Measurements from ENCODE around the gene MAST3. TPM values are rescaled to one million over a fixed set of nuclear protein-coding genes. Genes with fewer than 3 reads are reported as not detected.
A peak's percentile ranks its signal among the peaks of the same experiment; 100 is the strongest.
"Not testable (repeated sequence)": the region's sequence is repeated elsewhere in the genome, so short reads cannot be mapped to it uniquely, and the experiment has no call there.

MAST3 gene
- total RNA-seq, 2 experiments from 2014 or later = 17.4 to 20.1 TPM

DNA sequence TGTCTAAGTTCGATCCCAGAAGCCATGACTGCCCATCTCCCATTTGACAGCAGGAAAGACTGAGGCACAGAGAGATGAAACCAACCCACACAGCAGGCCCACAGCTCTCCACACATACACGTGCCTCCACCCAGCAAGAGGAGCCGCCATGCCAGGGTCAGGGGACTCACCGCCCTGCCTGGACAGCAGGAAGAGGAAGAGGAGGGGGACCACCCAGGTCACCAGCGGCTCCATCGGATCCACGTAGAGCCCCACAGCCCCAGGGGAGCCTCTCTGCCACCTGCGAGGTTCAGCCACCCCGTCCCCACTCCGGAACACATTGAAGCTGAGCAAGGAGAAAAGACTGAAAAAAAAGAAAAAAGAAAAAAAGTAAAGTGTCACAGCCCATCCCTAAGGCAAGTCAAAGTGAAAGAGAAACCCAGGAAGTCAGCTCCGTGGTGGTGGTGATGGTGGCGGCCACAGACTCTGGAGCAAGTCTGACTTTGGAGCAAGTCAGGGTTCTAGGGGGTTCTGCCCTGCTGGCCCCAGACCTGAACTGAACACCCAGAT is 10.9 kb upstream of the MAST3 start, which contains the start of gene IL12RB1:
IL12RB1 (minus strand) TSS at position 345 of the 549 bp plus-strand sequence; CDS start at position 234, 111 bp downstream.
- H3K27ac Mint-ChIP-seq = peak within 1 kb of the TSS; percentile 93
- no peaks in the 10 kb centered on the region for H3K9me3 Mint-ChIP-seq (ENCODE audit: low read depth)
- intact Hi-C loops (cut with DNase I, micrococcal nuclease) = no loop called here
- ATAC-seq (peak; percentile 43), DNase-seq (peak; percentile 82)
- POLR2A ChIA-PET = interaction anchor here (0.7 to 1.2 kb wide), 3 partner anchors 16 to 529 kb away, joined by 3 to 5 read pairs (median 3); no protein-coding TSS in a partner anchor
- H3K36me3 Mint-ChIP-seq (ENCODE audit: low read depth) = peaks cover 11% of the 10 kb centered on the region
- H3K4me1 Mint-ChIP-seq = peaks cover 74% of the 10 kb centered on the region
- CTCF ChIA-PET = interaction anchor here (0.5 to 1.4 kb wide), 8 partner anchors 11 to 90 kb away, joined by 3 to 6 read pairs (median 3); no protein-coding TSS in a partner anchor
- H3K4me3 Mint-ChIP-seq = peak within 1 kb of the TSS; percentile 83
- no peaks in the 10 kb centered on the region for H3K27me3 Mint-ChIP-seq

- POLR2A ChIA-PET = interaction anchor here (0.6 to 0.7 kb wide), 4 partner anchors 87 to 593 kb away, joined by 3 to 6 read pairs (median 3); no protein-coding TSS in a partner anchor
- H3K36me3 Mint-ChIP-seq (ENCODE audit: low read depth); H3K27me3 Mint-ChIP-seq; H3K9me3 Mint-ChIP-seq (ENCODE audit: low read depth): not testable (repeated sequence)
- DNase-seq (peak; percentile 84), ATAC-seq (peak; percentile 67)
- intact Hi-C loops (cut with DNase I, micrococcal nuclease) = loop anchor here in 1 of 2 experiments (1.0 to 2.0 kb wide), 3 partner anchors 44 to 88 kb away; partner anchors contain the start of gene PIK3R2
- peak overlapping the region; percentile 99 for H3K27ac Mint-ChIP-seq
- H3K4me1 Mint-ChIP-seq = peaks cover 79% of the 10 kb centered on the region
- CTCF ChIA-PET = interaction anchor here (0.6 to 1.3 kb wide), 6 partner anchors 20 to 641 kb away, joined by 3 to 4 read pairs (median 3); no protein-coding TSS in a partner anchor
- peak overlapping the region; percentile 52 for H3K4me3 Mint-ChIP-seq
Observed at GRCh38 chr19:18089096-18089541, 8.5 kb upstream of the MAST3 start.

GRCh38 chr19:18089726-18090125 is 7.9 kb upstream of the MAST3 start:
- H3K9me3 Mint-ChIP-seq (ENCODE audit: low read depth) = no peaks in the 10 kb centered on the region
- ChIA-PET CTCF (interaction anchor here (0.6 to 1.3 kb wide), 3 partner anchors 20 to 258 kb away, joined by 3 to 4 read pairs (median 3); no protein-coding TSS in a partner anchor), POLR2A (interaction anchor here (0.7 kb wide), 1 partner anchor 132 kb away, joined by 3 read pairs; no protein-coding TSS in a partner anchor)
- DNase-seq (peak; percentile 25), ATAC-seq (no peak)
- peaks cover 73% of the 10 kb centered on the region for H3K4me1 Mint-ChIP-seq
- intact Hi-C loops (cut with DNase I, micrococcal nuclease) = loop anchor here in 1 of 2 experiments (1.0 to 5.0 kb wide), 5 partner anchors 44 to 203 kb away; partner anchors contain the start of gene PIK3R2
- H3K27me3 Mint-ChIP-seq = no peaks in the 10 kb centered on the region
- H3K4me3 Mint-ChIP-seq = peak overlapping the region; percentile 52
- H3K36me3 Mint-ChIP-seq (ENCODE audit: low read depth) = no peaks in the 10 kb centered on the region
- peak overlapping the region; percentile 99 for H3K27ac Mint-ChIP-seq

DNA sequence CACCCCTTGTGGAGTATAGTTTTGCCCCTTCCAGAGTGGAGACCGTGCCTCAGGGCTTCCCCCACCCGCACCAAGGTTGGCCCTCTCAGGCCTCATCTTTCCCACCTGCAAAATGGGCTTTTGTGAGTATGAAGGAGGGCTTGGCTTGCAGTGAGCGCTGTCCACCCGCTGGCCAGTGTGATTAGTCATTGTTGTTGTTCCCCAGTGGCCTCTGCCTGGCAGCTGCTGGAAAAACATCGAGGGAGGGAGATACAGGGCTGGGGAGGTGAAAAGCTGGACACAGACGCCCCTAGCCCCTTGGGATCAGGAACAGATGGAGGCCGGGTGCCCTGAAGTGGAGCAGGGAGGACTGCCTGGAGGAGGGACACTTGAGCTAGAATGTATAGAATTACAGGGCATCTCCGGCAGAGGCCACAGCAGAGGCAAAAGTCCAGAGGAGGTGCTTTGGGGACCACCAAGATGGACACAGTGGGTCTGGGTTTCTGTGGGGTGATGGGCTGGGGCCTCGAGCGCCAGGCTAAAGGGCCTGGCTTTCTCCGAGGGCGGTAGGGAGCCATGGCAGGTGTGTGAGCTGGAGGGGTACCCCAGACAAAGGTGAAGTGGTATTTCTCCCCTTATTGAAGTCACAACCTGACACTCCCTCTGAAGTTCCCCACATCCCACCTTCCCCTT is 6.9 kb upstream of the MAST3 start:
- H3K4me3 Mint-ChIP-seq = peak overlapping the region; percentile 57
- no peaks in the 10 kb centered on the region for H3K27me3 Mint-ChIP-seq
- H3K9me3 Mint-ChIP-seq (ENCODE audit: low read depth) = no peaks in the 10 kb centered on the region
- H3K36me3 Mint-ChIP-seq (ENCODE audit: low read depth) = no peaks in the 10 kb centered on the region
- intact Hi-C loops (cut with DNase I, micrococcal nuclease) = loop anchor here in 1 of 2 experiments (2.0 to 5.0 kb wide), 2 partner anchors 142 to 202 kb away; no protein-coding TSS in a partner anchor
- peak; percentile 32 for DNase-seq
- CTCF ChIA-PET = interaction anchor here (0.6 to 2.1 kb wide), 6 partner anchors 18 to 231 kb away, joined by 3 to 6 read pairs (median 4); partner anchors contain the start of genes ARRDC2 and MPV17L2
- H3K4me1 Mint-ChIP-seq = peaks cover 65% of the 10 kb centered on the region
- H3K27ac Mint-ChIP-seq = peak overlapping the region; percentile 99
- ATAC-seq = no peak
- POLR2A ChIA-PET = interaction anchor here (1.3 kb wide), 1 partner anchor 18 kb away, joined by 4 read pairs; no protein-coding TSS in a partner anchor

DNA sequence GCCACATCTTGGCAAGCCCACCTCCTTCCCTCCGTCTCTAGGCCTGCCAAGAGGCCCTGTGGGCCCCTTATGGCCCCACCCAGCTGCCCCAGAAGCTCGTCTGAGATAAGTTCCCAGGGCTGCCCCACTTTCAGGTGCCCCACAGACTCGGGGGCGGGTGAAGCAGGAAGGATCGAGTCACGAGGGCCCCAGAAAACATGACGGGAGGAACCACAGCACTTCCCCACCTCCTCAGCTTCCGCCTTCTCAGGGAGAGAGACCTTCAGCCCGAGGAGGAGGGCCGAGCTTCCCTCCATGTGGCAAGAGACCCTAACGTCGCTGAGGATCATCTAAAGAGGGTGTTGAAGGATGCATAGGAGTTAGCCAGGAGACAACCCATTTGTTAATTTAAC is 6.4 kb upstream of the MAST3 start:
- ATAC-seq = peak; percentile 73
- H3K9me3 Mint-ChIP-seq (ENCODE audit: low read depth) = no peaks in the 10 kb centered on the region

DNA sequence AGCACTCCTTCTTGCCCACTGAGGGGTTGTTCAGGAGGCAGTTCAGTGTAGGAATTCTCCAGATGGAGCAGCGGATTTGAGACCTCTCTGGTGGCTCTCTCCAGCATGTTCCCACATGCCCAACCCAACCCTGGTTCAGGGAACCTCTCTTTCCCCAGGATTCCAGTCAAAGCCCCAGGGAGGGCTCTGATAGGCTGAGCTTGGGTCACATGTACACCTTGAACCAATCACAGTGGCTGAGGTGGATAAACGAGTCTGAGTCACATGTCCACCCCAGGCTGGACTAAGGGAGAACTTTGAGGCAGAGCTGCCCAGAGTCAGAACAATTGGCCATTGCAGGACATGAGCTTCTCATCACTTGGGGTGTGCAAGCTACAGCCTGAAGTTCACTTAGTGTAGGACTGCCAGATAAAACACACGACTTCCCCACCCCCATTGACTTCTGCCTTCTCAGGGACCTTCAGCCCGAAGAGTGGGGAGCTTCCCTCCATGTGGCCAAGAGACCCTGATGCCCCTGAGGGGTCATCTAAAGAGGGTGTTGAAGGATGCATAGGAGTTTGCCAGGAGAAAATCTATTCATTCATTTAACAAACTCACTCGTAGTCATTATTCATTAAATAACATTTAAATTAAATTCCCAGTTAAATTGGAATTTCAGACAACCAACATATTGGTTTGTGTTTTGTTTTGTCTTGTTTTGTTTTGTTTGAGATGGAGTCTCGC is 4.0 kb upstream of the MAST3 start:
- H3K4me3 Mint-ChIP-seq = no peak overlapping the region
- POLR2A ChIA-PET = interaction anchor here (0.7 kb wide), 1 partner anchor 366 kb away, joined by 3 read pairs; no protein-coding TSS in a partner anchor
- H3K4me1 Mint-ChIP-seq = peaks cover 52% of the 10 kb centered on the region
- ATAC-seq (no peak), DNase-seq (peak; percentile 29)
- no peaks in the 10 kb centered on the region for H3K27me3 Mint-ChIP-seq
- no peak overlapping the region for H3K27ac Mint-ChIP-seq
- no peaks in the 10 kb centered on the region for H3K36me3 Mint-ChIP-seq (ENCODE audit: low read depth)
- CTCF ChIA-PET = interaction anchor here (0.9 kb wide), 1 partner anchor 188 kb away, joined by 3 read pairs; the partner anchor contains the start of gene JUND
- H3K9me3 Mint-ChIP-seq (ENCODE audit: low read depth) = no peaks in the 10 kb centered on the region
- intact Hi-C loops (cut with DNase I, micrococcal nuclease) = loop anchor here in 1 of 2 experiments (5.0 kb wide), 1 partner anchor 199 kb away; no protein-coding TSS in a partner anchor

More for the DNA sequence above, 6.4 kb upstream of the MAST3 start:
- DNase-seq = peak; percentile 92
- POLR2A ChIA-PET = interaction anchor here (1.3 kb wide), 1 partner anchor 18 kb away, joined by 4 read pairs; no protein-coding TSS in a partner anchor
- Mint-ChIP-seq H3K27ac (peak overlapping the region; percentile 99), H3K4me1 (peaks cover 63% of the 10 kb centered on the region), H3K36me3 (ENCODE audit: low read depth) (no peaks in the 10 kb centered on the region), H3K27me3 (no peaks in the 10 kb centered on the region), H3K4me3 (peak overlapping the region; percentile 57)
- intact Hi-C loops (cut with DNase I, micrococcal nuclease) = loop anchor here in 1 of 2 experiments (2.0 to 5.0 kb wide), 2 partner anchors 142 to 201 kb away; no protein-coding TSS in a partner anchor
- CTCF ChIA-PET = interaction anchor here (0.6 to 2.1 kb wide), 6 partner anchors 18 to 231 kb away, joined by 3 to 6 read pairs (median 4); partner anchors contain the start of genes ARRDC2 and MPV17L2

DNA sequence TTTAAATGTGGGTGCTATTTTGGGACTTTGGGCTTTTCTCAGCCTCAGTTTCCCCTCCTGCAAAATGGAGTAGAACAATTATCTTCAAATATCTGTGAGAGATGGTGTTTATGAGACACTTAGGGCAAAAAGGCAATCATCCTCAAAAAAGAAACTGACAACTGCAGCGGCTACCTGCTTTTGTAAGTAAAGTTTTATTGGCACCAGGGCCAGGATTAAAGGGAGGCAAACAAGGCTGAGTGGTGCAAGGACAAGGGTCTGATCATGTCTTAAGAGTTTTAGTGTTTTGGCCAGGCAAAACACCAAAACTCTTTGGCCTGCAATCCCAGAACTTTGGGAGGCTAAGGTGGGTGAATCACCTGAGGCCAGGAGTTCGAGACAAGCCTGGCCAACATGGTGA is 1.3 kb upstream of the MAST3 start:
- Mint-ChIP-seq H3K4me3 (no peak overlapping the region), H3K4me1 (peaks cover 39% of the 10 kb centered on the region), H3K9me3 (ENCODE audit: low read depth) (no peaks in the 10 kb centered on the region), H3K36me3 (ENCODE audit: low read depth) (no peaks in the 10 kb centered on the region), H3K27ac (no peak overlapping the region), H3K27me3 (no peaks in the 10 kb centered on the region)
- ATAC-seq (no peak), DNase-seq (no peak)
- POLR2A ChIA-PET = interaction anchor here (0.6 kb wide), 1 partner anchor 1496 kb away, joined by 3 read pairs; no protein-coding TSS in a partner anchor
- CTCF ChIA-PET = no interaction called here
- intact Hi-C loops (cut with DNase I, micrococcal nuclease) = no loop called here

DNA sequence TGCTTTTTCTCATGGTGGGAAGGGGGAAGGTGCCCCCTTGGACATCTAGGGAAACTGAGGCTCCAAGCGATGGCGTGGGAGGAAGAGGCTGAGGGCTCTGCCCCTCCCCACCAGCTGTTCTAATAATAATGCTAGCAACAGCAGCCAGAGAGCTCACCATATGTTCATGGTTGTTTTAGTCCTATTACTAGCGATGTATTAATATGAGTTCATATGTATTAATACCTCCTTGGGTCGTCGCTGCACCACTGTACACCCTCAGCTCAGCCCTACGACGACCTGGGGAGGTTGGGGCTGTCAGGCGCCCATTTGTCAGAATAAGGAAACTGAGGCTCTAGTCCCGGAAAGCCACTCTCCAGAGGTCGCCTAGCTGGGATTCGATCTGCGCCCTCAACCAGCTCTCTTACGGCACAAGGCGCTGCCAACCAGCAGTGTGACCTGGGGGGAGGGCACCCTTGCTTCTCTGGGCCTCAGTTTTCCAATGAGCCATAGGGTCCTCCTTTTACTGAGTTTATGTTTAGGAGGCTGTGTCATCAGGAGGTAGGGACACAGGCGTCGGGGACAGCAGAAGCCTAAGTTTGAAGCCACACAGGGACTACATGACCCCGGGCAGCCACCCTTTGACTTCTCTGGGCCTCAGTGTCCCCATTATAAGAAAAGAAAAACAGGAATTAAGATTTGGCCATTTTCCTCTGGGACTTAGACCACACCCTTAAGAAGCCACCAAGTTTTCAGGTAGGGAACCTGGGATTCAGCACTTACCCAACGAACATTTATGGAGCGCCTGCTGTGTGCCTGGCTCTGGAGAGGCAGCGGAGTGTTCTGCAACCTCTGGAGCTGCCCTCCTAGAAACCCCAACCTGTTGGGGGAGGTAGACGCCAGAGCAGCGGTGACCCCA is 664 bp downstream of the MAST3 start:
- Mint-ChIP-seq H3K4me3 (peak overlapping the region; percentile 81), H3K27ac (peak overlapping the region; percentile 39), H3K27me3 (no peaks in the 10 kb centered on the region), H3K36me3 (ENCODE audit: low read depth) (no peaks in the 10 kb centered on the region), H3K9me3 (ENCODE audit: low read depth) (no peaks in the 10 kb centered on the region), H3K4me1 (peaks cover 27% of the 10 kb centered on the region)
- POLR2A ChIA-PET = interaction anchor here (0.9 to 1.2 kb wide), 2 partner anchors 21 to 182 kb away, joined by 3 read pairs; no protein-coding TSS in a partner anchor
- intact Hi-C loops (cut with DNase I, micrococcal nuclease) = loop anchor here in 1 of 2 experiments (1.0 kb wide), 3 partner anchors 19 to 225 kb away; partner anchors contain the start of genes LSM4 and RAB3A
- CTCF ChIA-PET = interaction anchor here (0.5 to 1.2 kb wide), 9 partner anchors 12 to 183 kb away, joined by 3 to 4 read pairs (median 3); partner anchors contain the start of gene IL12RB1
- DNase-seq (peak; percentile 32), ATAC-seq (no peak)

GRCh38 chr19:18098891-18099622 is 1.5 kb downstream of the MAST3 start:
- ChIA-PET POLR2A (no interaction called here), CTCF (interaction anchor here (0.6 to 1.2 kb wide), 4 partner anchors 11 to 240 kb away, joined by 3 to 5 read pairs (median 4); partner anchors contain the start of genes IL12RB1 and RPL18A)
- Mint-ChIP-seq H3K36me3 (ENCODE audit: low read depth) (no peaks in the 10 kb centered on the region), H3K4me1 (peaks cover 28% of the 10 kb centered on the region), H3K27ac (peak overlapping the region; percentile 39), H3K4me3 (peak overlapping the region; percentile 81), H3K9me3 (ENCODE audit: low read depth) (no peaks in the 10 kb centered on the region), H3K27me3 (no peaks in the 10 kb centered on the region)
- peak; percentile 36 for ATAC-seq
- peak; percentile 63 for DNase-seq
- intact Hi-C loops (cut with DNase I, micrococcal nuclease) = no loop called here
